NCI-H1105 (cell line): ENCODE results near the gene FTO.

Source experiments
- DNase-seq: peaks from one replicate; lab custom pipeline; 2025; lab: John Stamatoyannopoulos, UW

The FTO gene

DNA sequence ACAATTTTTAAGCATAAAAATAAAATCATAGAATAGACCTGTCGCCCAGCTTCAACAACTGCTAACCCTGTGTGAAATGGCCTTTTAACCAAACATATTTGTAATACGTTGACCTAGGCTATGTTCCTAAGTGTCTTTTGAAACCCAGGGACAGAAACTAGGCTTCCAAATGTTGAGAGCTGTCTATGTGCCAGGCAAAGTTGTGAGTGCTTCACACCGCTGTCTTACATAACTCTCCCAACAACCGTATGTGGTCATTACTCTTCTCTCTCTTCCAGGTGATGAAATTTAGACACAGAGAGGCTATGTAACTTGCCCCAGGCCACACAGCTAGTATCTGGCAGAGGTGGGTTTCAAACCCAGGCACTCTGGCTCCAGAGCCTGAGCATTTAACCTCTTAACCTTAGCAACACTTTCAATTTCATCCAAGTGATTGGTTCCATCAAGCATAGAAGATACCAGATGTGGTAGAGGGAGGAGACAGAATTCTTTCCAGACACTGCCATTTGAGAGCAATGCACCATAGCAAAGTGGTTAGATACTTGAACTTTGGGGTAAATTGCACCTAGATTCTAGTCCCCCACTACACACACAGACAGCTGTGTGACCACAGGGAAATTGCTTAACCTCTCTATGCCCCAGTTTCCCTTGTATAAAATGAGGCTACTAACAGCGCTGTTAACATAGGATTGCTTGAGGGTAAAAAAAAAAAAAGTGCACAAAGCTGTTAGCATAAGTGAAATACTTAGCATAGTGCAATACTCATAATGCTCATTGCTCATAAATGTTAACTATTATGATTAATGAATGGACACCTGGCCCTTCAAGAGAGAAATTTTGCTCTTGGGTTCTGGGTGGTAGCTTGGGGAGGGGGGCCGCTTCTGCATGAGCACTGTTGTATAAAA is 422.0 kb downstream of the FTO start:
- no peak for DNase-seq

DNA sequence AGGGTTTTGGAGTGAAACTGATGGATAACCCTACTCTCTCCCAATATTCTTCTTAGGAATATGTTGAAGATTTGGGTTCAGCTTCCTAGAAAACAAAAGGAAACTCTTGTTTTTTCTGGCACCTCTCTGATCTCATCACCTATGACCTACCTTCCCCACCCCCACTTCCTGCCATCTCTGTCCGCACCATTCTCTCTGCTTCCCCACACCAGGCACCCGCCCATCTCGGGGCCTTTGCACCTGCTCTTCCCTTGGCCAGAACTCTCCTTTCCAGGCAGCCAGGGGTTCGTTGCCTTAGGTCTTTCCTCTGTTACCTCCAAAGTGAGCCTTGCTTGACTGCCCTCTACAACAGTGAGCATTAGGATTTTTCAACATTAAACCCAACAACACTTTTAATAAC is 423.0 kb downstream of the FTO start:
- no peak for DNase-seq

DNA sequence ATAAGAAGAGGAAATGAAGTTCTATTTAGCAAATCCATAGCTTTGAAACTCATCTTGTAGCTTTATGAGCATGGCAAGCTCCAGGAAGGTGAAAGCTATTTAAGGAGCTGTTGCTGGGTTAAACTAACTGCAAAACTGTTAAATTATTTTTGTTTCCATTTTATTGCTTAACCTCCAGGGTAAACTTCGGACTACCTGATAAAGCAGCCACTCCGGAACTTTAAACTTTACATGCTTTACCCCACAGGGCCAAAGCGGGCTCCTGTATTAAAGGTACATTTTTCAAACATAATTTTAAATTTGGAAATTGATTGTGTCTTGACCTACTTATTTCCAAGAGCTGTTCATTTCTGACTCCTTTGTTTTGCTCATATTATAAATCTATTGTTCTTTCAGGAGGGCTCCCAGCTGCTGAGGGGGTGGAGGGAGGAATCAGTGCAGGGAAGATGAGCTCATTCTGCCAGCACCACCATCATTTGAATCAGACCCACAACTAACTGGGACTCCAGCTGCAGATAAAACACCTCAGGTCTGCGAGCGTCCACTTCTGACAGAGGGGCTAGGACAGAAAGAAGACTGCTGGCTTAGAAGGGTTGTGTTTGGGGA is 424.8 kb downstream of the FTO start:
- no peak for DNase-seq

DNA sequence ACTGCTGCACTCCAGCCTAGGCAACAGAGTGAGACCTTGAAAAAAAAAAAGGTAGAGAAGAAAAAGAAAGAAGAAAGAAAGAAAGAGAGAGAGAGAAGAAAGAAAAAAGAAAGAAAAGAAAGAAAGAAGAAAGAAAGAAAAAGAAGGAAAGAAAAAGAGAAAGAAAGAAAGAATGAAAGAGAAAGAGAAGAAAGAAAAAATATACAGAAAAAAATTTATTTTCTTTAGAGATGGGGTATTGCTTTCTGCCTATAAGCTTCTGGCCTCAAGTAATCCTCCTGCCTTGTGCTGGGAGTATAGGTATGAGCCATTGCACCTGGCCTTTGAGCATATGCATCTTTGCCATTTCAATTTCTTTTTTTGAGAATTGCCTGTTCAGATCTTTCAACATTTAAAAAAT is 425.9 kb downstream of the FTO start:
- no peak for DNase-seq

DNA sequence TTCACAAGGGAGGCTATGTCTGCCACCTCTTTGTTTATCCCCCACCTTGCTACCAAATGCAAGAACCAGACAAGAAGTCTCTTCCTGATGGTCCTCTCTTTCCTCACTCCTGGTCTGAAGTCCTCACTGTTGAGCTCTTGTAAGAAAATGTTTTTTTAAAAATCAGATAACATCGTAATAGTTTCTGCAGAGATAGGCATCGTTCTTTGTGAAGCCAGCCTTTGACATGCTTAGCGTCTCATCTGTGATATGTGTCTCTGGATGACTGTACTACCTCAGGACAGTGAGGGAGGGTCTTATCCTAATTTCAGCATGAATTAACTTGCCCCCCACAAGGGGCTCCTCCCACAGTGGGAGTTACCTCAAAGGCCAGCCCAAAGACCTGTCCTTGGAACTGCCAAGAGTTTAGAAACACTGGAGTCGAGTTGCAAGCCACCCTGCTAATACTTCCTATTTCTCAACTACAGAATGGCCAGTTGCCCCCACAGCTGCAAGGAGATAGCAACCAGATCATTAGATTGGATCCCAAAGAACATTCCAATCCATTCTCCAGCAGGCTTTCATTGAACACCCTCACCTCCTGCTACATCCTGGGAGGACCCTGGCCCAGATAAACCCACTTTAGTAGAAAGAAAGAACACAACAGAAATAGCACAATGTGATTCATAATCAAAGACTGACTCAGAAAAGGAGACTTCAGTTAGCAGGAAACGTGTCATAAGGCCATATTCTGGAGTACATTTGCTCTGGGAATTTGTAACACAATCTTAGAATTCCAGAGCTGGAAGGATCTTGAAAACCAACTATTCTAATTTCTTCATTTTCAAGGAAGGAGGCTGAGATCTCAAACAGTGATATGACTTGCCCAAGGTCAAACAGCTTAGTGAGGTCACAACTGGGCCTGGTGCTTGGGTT is 431.7 kb downstream of the FTO start:
- DNase-seq = no peak

DNA sequence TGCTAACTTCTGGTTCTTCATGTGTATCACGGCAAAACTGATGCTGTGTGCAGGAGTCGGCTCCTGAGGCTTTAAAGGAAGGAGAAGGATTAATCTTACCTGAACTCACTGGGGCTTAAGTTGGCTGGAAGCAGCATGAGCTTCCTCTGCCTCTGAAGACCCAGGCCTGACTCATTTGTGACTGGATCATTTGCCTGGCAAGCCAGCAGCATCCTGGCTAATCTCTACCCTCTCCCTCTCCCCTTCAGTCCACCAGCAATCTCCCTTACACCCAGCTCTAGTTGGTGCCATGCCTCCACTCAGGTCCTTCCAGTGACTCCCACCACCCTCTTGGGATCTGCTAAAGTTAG is 432.3 kb downstream of the FTO start:
- no peak for DNase-seq

DNA sequence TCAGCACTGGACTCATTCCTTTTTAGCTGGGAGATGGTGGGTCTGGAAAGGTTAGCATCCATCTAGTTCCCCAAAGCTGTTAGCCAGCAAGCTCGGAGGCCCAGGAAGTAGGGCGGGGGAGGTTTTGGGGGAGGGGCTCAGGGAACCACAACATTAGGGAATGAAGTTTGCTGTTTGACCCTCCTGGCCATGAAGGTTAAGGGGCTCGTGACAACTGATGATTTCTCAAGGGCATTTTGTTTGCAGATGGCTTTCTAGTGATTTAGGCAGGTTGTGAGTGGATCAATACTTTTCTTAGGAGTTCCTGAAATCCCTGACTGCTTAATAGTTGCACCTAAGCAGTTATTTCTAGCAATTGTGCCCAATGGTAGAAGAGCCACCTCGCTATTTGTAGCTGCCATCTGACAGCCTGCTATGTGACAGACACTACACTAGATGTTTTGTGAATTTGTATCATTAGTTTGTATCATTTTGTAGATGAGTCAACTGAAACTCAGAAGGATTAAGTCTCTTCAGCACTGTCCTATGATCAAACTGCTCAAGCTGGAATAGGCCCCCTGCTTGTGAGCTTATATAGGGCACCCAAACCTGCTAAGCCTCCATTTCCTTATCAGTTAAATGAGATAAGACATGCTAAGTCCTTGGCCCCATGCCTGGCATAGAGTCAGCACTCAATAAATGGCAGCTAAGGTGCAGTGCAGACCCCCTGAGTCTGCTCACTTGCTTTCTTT is 436.3 kb downstream of the FTO start:
- no peak for DNase-seq

DNA sequence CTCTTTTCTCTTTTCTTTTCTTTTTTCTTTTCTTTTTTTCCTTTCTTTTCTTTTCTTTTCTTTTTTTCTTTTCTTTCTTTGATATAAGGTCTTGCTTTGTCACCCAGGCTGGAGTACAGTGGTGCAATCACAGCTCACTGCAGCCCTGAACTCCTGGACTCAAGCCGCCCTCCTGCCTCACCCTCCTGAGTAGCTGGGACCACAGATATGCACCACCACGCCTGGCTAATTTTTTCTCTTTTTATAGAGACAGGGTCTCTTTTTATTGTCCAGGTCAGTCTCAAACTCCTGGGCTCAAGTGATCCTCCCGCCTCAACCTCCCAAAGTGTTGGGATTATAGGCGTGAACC is 436.8 kb downstream of the FTO start:
- DNase-seq = no peak

DNA sequence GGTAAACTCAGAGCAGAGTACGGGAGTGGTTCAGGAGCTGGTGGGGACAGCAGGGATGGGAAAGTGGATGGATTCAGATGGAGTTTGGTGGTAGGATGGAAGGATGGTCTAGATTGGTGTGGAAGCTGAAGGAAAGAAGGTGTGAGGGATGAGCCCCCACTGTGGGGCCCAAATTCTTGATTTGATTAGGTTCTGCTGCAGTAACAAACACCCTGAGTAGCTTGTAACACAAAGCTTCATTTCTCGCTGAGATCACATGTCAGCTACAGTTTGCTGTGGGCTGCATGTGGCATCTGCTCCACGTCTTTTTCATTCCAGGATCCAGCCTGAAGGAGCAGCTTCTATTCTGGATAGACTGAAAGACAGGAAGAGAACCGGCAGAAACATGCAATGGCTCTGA is 438.8 kb downstream of the FTO start:
- no peak for DNase-seq

DNA sequence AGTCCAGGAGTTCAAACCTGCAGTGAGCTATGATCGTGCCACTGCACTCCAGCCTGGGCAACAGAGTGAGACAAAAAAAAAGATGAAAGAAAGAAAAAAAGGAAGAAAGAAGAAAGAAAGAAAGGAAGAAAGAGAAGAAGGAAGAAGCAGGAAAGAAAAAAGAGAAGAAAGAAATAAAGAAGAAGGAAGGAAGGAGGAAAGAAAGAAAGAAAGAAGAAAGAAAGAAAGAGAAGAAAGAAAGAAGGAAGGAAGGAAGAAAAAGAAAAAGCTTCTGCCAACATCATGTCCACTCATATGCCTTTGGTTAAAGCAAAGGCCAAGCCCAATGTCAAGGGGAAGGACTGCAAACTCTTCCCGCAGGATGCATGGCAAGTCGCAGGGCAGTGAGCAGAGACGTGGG is 439.5 kb downstream of the FTO start:
- no peak for DNase-seq

DNA sequence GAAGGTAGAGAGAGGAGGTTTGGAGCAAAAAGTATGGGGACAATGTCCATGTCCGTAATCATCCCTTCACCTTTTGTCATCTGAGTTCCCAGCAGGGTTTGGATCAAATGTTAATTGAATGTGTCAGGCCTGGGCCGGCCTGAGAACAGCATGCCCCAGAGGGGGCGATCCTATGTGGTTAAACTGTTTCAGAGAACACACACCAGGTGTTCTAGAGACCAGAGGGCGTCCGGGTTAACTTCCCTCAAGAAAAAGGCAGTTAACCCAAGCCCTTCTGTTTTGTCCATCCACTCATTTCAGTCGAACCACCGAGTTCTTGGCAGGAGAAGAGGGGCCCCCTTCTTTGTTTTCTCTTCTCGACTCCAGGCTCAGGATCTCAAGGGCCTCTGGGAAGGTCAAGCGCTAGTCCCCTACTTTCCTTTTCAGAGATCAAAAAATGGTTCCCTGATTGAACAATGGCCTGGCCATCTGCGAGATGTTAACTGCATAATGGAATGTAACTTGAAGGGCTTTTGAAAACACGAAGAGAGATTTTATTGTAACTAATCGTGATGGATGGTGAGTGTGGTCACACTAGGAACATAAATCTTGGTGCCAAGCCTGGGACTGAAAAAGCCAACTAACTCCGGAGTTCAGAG is 440.1 kb downstream of the FTO start:
- DNase-seq = no peak

DNA sequence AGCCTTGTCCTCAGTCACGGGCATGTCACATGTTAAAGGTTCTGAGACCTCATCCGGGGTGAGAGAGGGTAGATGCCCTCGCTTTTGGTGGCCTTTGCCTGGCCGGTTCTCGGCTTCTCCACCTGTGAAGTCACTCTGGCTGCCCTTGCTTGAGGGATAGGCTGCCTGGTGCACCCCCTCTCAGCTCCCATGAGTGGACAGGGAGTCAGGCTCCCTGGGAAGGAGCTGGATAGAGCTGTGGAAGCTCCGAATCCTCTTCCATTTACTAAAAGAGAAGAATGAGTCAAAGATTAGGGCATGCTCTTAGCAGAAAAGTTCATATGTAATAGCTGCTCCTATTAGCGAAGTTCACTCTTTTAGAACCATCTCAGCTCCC is 440.6 kb downstream of the FTO start:
- DNase-seq = no peak

DNA sequence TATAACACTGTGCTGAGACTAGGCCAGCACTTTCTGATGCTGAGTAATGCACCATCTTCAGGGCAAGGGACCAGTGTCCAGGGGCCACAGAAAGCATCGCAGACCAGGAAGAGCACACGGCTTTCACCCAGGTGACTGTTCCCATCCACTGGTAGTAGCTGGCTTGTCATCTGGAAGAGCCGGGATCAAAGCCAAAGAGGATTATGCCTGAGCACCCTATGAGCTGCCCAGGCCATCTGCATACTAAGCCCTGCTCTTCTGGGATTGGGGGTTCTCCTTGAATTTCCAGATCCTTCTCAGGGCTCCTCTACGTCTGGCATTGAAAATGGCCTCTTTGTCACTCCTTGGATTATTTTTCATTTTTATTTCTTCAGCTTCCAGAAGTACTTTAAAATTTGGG is 441.9 kb downstream of the FTO start:
- DNase-seq = no peak

DNA sequence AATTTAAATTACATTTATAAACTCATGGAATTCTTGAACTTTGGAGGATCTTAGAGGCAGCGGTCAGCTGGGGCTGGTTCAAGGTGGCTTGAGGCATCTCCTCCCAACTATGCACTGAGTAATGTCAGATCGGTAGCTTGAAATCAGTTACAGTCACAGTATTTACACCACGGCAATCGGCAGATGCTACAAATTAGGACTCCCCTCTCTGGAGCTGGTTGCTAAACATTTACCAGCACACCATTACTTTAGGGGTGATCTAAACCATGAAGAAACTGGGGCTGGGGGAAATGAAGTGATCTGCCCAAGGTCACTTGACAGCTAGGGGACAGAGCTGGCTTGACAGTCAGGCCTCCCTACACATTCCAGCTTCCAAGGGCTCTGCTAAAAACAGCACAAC is 445.0 kb downstream of the FTO start:
- no peak for DNase-seq

DNA sequence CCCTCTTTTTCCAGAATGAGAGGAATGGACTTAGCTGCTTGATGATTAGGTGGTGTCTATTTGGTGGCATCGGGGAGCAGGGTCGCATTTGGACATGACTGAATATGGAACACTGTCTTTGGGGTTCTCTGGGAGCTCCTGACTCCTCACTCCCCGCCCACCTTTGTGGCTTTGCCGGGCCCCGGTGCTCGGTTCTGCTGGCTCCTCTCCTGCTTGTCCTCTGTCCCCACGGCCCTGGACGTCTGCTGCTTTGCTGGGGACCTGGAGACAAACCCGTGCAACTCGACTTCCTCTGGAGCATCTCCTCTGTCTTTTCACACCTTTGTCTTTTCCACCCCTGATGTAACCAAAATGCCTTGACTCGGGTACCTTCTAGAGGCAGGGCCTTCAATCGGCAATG is 446.9 kb downstream of the FTO start:
- no peak for DNase-seq

DNA sequence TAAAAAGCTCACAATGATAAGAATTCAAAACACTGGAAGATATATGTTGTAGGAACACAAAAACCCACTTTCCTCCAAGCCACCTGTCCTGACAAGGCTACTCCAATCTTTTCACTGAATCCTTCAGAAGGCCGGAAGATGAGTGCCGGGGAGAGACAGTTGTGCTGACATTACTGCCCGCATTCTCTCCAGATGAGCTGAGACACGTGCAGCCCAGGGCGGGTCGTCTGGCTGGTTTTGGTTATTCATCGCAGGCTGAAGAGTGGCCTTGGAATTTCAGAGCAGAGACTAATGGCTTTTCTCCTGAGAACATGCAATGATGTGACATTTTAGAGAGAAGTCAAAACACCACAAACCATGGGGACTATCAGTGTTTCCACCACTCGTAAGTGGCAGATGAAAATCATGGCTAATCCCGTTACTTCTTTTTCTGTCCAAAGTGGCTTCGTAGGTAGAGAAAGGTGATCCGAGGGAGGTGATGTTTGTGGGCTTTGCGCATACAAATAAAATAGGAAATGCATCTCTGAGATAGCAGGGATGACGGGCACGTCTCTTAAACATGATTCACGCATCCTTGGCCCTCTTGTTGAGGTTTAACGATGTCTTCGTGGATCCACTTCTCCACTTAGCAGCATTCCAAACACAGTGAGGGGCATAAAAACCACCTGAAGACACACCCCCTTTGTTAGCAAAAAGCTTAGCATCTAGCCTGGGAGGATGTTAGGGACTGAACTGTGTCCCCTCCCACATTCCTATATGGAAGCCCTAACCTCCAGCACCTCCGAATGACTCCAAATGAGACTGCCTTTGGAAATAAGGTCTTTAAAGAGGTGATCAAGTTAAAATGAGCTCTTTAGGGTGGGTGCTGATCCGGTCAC is 448.6 kb downstream of the FTO start:
- DNase-seq = no peak

DNA sequence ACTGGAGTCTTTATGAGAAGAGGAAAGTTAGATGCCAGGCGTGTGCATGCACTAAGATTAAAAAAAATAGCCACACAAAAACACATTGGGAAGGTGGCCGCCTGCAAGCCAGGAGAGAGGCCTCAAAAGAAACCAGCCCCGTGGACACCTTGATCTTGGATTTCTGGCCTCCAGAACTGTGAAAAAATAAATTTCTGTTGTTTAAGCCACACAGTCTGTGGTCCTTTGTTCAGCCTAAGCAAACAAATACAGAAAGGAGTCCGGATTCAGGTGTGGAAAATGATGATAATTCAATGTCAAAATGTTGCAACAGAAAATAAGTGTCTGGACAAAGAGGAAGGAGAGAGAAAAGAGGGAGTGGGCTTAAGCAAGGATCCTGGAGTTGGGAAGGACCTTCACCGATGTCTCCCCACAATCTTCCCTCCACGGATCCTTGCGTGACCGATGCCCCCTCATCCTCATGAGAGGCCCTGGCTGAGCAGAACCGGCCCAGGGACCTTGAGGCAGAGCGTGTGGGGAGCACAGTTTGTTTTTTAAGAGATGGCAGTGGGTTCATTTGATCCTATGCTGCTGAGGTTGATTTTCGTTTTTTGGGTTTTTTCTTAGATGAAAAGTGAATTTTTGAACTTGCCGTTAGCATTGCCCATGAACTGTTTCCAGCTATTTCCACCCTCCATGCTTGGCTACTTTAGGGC is 449.4 kb downstream of the FTO start:
- no peak for DNase-seq

DNA sequence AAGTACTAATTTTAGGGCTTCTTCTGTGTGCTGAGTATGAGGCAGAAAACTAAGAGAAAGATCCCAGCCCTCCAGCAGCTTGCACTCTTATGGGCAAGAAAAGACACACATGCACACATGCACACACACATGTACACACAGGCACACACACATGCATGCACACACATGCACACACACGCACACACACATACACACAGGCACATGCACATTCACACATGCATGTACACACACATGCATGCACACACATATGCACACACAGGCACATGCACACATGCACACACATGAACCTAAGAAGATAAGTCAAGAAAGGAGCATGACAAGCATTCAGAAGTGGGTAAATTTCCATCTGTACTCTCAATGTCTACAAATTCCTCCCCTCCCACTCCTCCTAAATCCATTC is 452.4 kb downstream of the FTO start:
- no peak for DNase-seq

DNA sequence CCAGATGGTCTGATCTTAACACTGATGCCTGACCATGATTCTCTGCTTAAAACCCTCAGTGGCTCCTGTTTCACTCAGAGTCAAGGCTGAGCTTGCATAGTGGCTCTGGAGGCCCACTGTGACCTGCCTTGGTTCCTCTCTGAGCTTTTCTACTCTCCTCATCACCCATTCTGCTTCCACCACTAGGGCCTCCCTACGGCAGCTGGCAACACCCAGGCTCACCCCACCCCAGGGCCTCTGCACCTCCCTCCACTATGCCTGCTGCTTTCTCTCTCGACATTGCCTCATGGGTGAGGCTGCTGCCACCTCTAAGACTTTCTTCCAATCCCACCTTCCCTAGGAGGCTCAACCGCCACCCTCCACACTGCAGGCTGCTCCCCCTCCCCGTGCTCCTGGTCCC is 455.0 kb downstream of the FTO start:
- no peak for DNase-seq

DNA sequence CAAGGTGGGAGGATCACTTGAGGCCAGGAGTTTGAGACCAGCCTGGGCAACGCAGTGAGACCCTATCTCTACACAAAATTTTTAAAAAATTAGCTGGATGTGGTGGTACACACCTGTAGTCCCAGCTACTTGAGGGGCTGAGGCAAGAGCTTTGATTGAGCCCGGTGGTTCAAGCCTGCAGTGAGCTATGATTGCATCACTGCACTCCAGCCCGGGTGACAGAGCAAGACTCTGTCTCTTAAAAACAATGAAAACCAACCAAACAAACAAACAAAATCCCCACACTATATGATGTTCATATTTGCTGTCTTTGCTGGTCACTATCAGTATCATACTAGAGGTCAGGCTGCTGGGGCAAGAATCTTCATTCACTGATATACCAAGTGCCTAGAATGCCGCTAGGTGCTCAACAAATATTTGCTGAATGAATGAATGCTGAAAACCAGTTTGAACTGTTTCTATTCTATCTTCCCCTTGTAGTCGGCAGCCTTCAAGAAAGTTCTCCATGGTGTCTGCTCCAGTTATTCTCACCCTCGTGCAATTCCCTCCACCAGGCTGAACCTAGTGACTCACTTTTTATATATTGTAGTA is 455.6 kb downstream of the FTO start:
- no peak for DNase-seq
